HG03045 (cell line): ENCODE measurements around the gene TMEM106B.
"Not testable (repeated sequence)": the region's sequence is repeated elsewhere in the genome, so short reads cannot be mapped to it uniquely, and the experiment has no call there.

Source experiments
- ATAC-seq: cut with Tn5 transposase; IDR thresholded peaks from one replicate; pipeline ENCODE4 v1.9.1; 2021; ENCODE audit warnings: mild to moderate bottlenecking, moderate library complexity; ENCODE audit not compliant: unreplicated experiment

The TMEM106B gene

GRCh38 chr7:12211054-12211710 is at the start of gene TMEM106B:
TSS of gene TMEM106B (plus strand) at chr7:12211294. CDS start at chr7:12214811, 3,517 bp downstream.
- peak; percentile 96 for ATAC-seq

GRCh38 chr7:12162415-12163113 is 48.5 kb upstream of the TMEM106B start:
- no peak for ATAC-seq

GRCh38 chr7:12168065-12168464 is 43.0 kb upstream of the TMEM106B start:
- not testable (repeated sequence) for ATAC-seq

GRCh38 chr7:12169981-12170820 is 40.9 kb upstream of the TMEM106B start:
- ATAC-seq, result not testable (repeated sequence)

- ATAC-seq, result no peak
Observed at GRCh38 chr7:12173671-12174070, 37.4 kb upstream of the TMEM106B start.

GRCh38 chr7:12174931-12175330 is 36.2 kb upstream of the TMEM106B start:
- no peak for ATAC-seq

- ATAC-seq, result no peak
Observed at GRCh38 chr7:12178317-12178716, 32.8 kb upstream of the TMEM106B start.

- no peak for ATAC-seq
Observed at GRCh38 chr7:12194426-12194825, 16.7 kb upstream of the TMEM106B start.

GRCh38 chr7:12196386-12196785 is 14.7 kb upstream of the TMEM106B start:
- ATAC-seq, result no peak

- no peak for ATAC-seq
Observed at GRCh38 chr7:12199363-12199762, 11.7 kb upstream of the TMEM106B start.

- ATAC-seq, result no peak
Observed at GRCh38 chr7:12207046-12207445, 4.0 kb upstream of the TMEM106B start.

- no peak for ATAC-seq
Observed at GRCh38 chr7:12209221-12209620, 1.9 kb upstream of the TMEM106B start.

- peak; percentile 37 for ATAC-seq
Observed at GRCh38 chr7:12210179-12211053, 678 bp upstream of the TMEM106B start.

- ATAC-seq, result no peak
Observed at GRCh38 chr7:12211711-12212485, 804 bp downstream of the TMEM106B start.

GRCh38 chr7:12217311-12217710 is 6.2 kb downstream of the TMEM106B start:
- no peak for ATAC-seq

- no peak for ATAC-seq
Observed at GRCh38 chr7:12220389-12221046, 9.4 kb downstream of the TMEM106B start.

- ATAC-seq, result no peak
Observed at GRCh38 chr7:12221414-12221813, 10.3 kb downstream of the TMEM106B start.

GRCh38 chr7:12222889-12223579 is 11.9 kb downstream of the TMEM106B start:
- no peak for ATAC-seq

GRCh38 chr7:12225017-12225416 is 13.9 kb downstream of the TMEM106B start:
- ATAC-seq, result not testable (repeated sequence)
